H9 (cell line): ENCODE measurements around the gene LYPD5. TPM values are rescaled to one million over a fixed set of nuclear protein-coding genes. Genes with fewer than 3 reads are reported as not detected.

Source experiments
- DNase-seq: peaks from one replicate; pipeline ENCODE4 v3.0.0-alpha.2; 2017
- H2AFZ ChIP-seq: one replicate; pipeline ENCODE4 v1.6.1; 2013; ENCODE audit warnings: mild to moderate bottlenecking, low read length, control low read depth, moderate library complexity
- H2AK5ac ChIP-seq: 2 replicates; pipeline ENCODE4 v1.6.1; 2013; ENCODE audit warnings: low read length, control low read depth, mixed read lengths; ENCODE audit not compliant: insufficient read length
- H2BK120ac ChIP-seq: one replicate; pipeline ENCODE4 v1.6.1; 2013; ENCODE audit warnings: low read depth, mild to moderate bottlenecking, low read length, control low read depth, inconsistent platforms; ENCODE audit not compliant: poor library complexity, severe bottlenecking
- H2BK12ac ChIP-seq: 2 replicates; pipeline ENCODE4 v1.6.1; 2013; ENCODE audit warnings: low read length, control low read depth, mixed read lengths, low read depth; ENCODE audit not compliant: insufficient read length
- H2BK15ac ChIP-seq: 2 replicates; pipeline ENCODE4 v1.6.1; 2013; ENCODE audit warnings: low read depth, low read length, control low read depth
- H2BK20ac ChIP-seq: one replicate; pipeline ENCODE4 v1.6.1; 2013; ENCODE audit warnings: low read depth, mild to moderate bottlenecking, low read length, control low read depth, inconsistent platforms; ENCODE audit not compliant: poor library complexity, severe bottlenecking
- H2BK5ac ChIP-seq: 2 replicates; pipeline ENCODE4 v1.6.1; 2013; ENCODE audit warnings: low read length, control low read depth, mixed read lengths; ENCODE audit not compliant: insufficient read length
- H3K14ac ChIP-seq: 2 replicates; pipeline ENCODE4 v1.6.1; 2013; ENCODE audit warnings: low read length, control low read depth; ENCODE audit not compliant: insufficient read depth
- H3K18ac ChIP-seq: 2 replicates; pipeline ENCODE4 v1.6.1; 2013; ENCODE audit warnings: low read depth, mild to moderate bottlenecking, mixed read lengths, low read length, control low read depth; ENCODE audit not compliant: insufficient read length
- H3K23ac ChIP-seq: 2 replicates; pipeline ENCODE4 v1.6.1; 2013; ENCODE audit warnings: low read length, control low read depth, mixed read lengths, low read depth; ENCODE audit not compliant: insufficient read length
- H3K23me2 ChIP-seq: 2 replicates; pipeline ENCODE4 v1.6.1; 2013; ENCODE audit warnings: low read depth, mild to moderate bottlenecking, mixed read lengths, low read length, control low read depth; ENCODE audit not compliant: insufficient read length, poor library complexity, severe bottlenecking
- H3K27ac ChIP-seq: 2 replicates; pipeline ENCODE4 v1.5.1; 2013; ENCODE audit warnings: low read length, control low read depth, mixed read lengths, low read depth; ENCODE audit not compliant: insufficient read length
- H3K27me3 ChIP-seq: 2 replicates; pipeline ENCODE4 v1.6.1; 2013; ENCODE audit warnings: low read length, control low read depth, inconsistent platforms; ENCODE audit not compliant: insufficient read depth
- H3K4ac ChIP-seq: 2 replicates; pipeline ENCODE4 v1.6.1; 2013; ENCODE audit warnings: low read depth, mild to moderate bottlenecking, control low read depth, inconsistent platforms, low read length, moderate library complexity
- H3K4me1 ChIP-seq: 2 replicates; pipeline ENCODE4 v1.6.1; 2013; ENCODE audit warnings: low read length, control low read depth, inconsistent platforms; ENCODE audit not compliant: insufficient read depth
- H3K4me2 ChIP-seq: 2 replicates; pipeline ENCODE4 v1.6.1; 2013; ENCODE audit warnings: low read length, control low read depth, mixed read lengths; ENCODE audit not compliant: insufficient read length, insufficient read depth
- H3K56ac ChIP-seq: 2 replicates; pipeline ENCODE4 v1.6.1; 2013; ENCODE audit warnings: low read depth, mild to moderate bottlenecking, mixed read lengths, low read length, control low read depth; ENCODE audit not compliant: insufficient read length
- H3K79me1 ChIP-seq: 2 replicates; pipeline ENCODE4 v1.6.1; 2013; ENCODE audit warnings: low read depth, mild to moderate bottlenecking, moderate library complexity, low read length, control low read depth, inconsistent platforms; ENCODE audit not compliant: insufficient read depth, poor library complexity, severe bottlenecking
- H3K79me2 ChIP-seq: 2 replicates; pipeline ENCODE4 v1.6.1; 2013; ENCODE audit warnings: low read length, control low read depth, inconsistent platforms; ENCODE audit not compliant: insufficient read depth
- H3K9ac ChIP-seq: 2 replicates; pipeline ENCODE4 v1.6.1; 2013; ENCODE audit warnings: low read length, control low read depth, mixed read lengths; ENCODE audit not compliant: insufficient read length; ENCODE audit errors: extremely low read depth
- H3K9me3 ChIP-seq: one replicate; pipeline ENCODE4 v1.6.1; 2013; ENCODE audit warnings: low read depth, low read length, inconsistent platforms; ENCODE audit not compliant: control insufficient read depth
- H3T11ph ChIP-seq: one replicate; pipeline ENCODE4 v1.6.1; 2013; ENCODE audit warnings: mild to moderate bottlenecking, low read length, control low read depth, inconsistent platforms
- H4K20me1 ChIP-seq: one replicate; pipeline ENCODE4 v1.6.1; 2013; ENCODE audit not compliant: control insufficient read depth, insufficient read length, insufficient read depth
- H4K5ac ChIP-seq: 2 replicates; pipeline ENCODE4 v1.6.1; 2013; ENCODE audit warnings: low read depth, mild to moderate bottlenecking, mixed read lengths, low read length, control low read depth; ENCODE audit not compliant: insufficient read length
- H4K8ac ChIP-seq: replicated peaks from 2 replicates; pipeline ENCODE4 v1.6.1; 2013; ENCODE audit warnings: low read length, control low read depth, mixed read lengths, low read depth; ENCODE audit not compliant: insufficient read length
- H4K91ac ChIP-seq: 2 replicates; pipeline ENCODE4 v1.6.1; 2013; ENCODE audit warnings: low read depth, mild to moderate bottlenecking, moderate library complexity, mixed read lengths, low read length, control low read depth; ENCODE audit not compliant: insufficient read length
- H3K27ac Mint-ChIP-seq, 3 experiments: 2 replicates in 2 of 3; 3 replicates in 1 of 3; pipeline ENCODE4 v1.8.0; 2020 to 2021; ENCODE audit warnings: mixed read lengths in 3 of 3, mild to moderate bottlenecking in 1 of 3, moderate library complexity in 1 of 3
- H3K27me3 Mint-ChIP-seq: 2 replicates; pipeline ENCODE4 v1.8.0; 2021; ENCODE audit warnings: low read depth, mild to moderate bottlenecking, moderate library complexity, mixed read lengths
- H3K36me3 Mint-ChIP-seq, 3 experiments: 2 replicates in 2 of 3; 3 replicates in 1 of 3; pipeline ENCODE4 v1.8.0; 2020 to 2021; ENCODE audit warnings: low read depth in 3 of 3, mixed read lengths in 3 of 3; ENCODE audit not compliant: insufficient read depth in 1 of 3
- H3K4me1 Mint-ChIP-seq, 2 experiments: 2 replicates each; pipeline ENCODE4 v1.8.0; 2020; ENCODE audit warnings: mixed read lengths in 2 of 2
- H3K4me3 Mint-ChIP-seq, 2 experiments: 2 replicates in 1 of 2; 3 replicates in 1 of 2; pipeline ENCODE4 v1.8.0; 2020 to 2021; ENCODE audit warnings: mild to moderate bottlenecking in 2 of 2, mixed read lengths in 2 of 2, moderate library complexity in 1 of 2
- H3K9me3 Mint-ChIP-seq, 2 experiments: 2 replicates in 1 of 2; 3 replicates in 1 of 2; pipeline ENCODE4 v1.8.0; 2020; ENCODE audit warnings: mild to moderate bottlenecking in 2 of 2, mixed read lengths in 2 of 2, moderate library complexity in 1 of 2
- CTCF ChIP-seq: fragments of 200-600 bp; sonication (generic); conservative IDR thresholded peaks from 3 replicates; pipeline ENCODE4 v1.8.0; 2021; ENCODE audit warnings: antibody characterized with exemption, mild to moderate bottlenecking
- WGBS: extraction: QIAGEN DNeasy Blood & Tissue Kit; methylation state at CpG from one replicate; pipeline ENCODE4 v1.1.7; 2013; ENCODE audit warnings: missing lambda C conversion rate, low lambda C conversion rate, mixed read lengths; ENCODE audit not compliant: insufficient read length; ENCODE audit errors: extremely low coverage; 5-methylcytosine and 5-hydroxymethylcytosine counted together
- total RNA-seq: library from RNA; stranded (reverse); gene quantifications from 2 replicates; pipeline ENCODE4 v1.2.1, GENCODE V29; 2021

Gene LYPD5
- total RNA-seq, 1 experiment from 2014 or later: 0.50 TPM

GRCh38 chr19:43784981-43785808 is 17.1 kb downstream of the LYPD5 start:
- Histone ChIP-seq H2BK15ac (no peak overlapping the region), H3K4me1 (no peaks in the 10 kb centered on the region), H3K27ac (no peak overlapping the region), H2BK12ac (no peak overlapping the region), H3K4me2 (no peak overlapping the region), H2AK5ac (no peak overlapping the region), H3K14ac (no peak overlapping the region), H4K5ac (no peak overlapping the region), H3K18ac (no peak overlapping the region), H3K79me1 (no peaks in the 10 kb centered on the region), H3K79me2 (no peaks in the 10 kb centered on the region), H3K23ac (no peak overlapping the region), H2BK120ac (no peak overlapping the region), H3T11ph (no peak overlapping the region), H2AFZ (no peak overlapping the region), H3K27me3 (no peaks in the 10 kb centered on the region), H4K20me1 (no peaks in the 10 kb centered on the region), H3K23me2 (no peaks in the 10 kb centered on the region), H4K8ac (no peak overlapping the region), H2BK20ac (no peak overlapping the region), H3K9ac (no peak overlapping the region), H3K56ac (no peak overlapping the region), H3K4ac (no peak overlapping the region), H4K91ac (no peak overlapping the region), H3K9me3 (no peaks in the 10 kb centered on the region), H2BK5ac (no peak overlapping the region)
- no CpG with 5 or more reads among the region's 10 CpGs for WGBS
- no peaks in the 10 kb centered on the region; a peak in 1 of 7 replicates for H3K36me3 Mint-ChIP-seq
- H3K4me1 Mint-ChIP-seq: peaks cover 5 to 7% of the 10 kb centered on the region in 2 experiments
- peak; percentile 73 for DNase-seq
- H3K27ac Mint-ChIP-seq: no peak overlapping the region; a peak in 1 of 7 replicates
- H3K9me3 Mint-ChIP-seq: no peaks in the 10 kb centered on the region; a peak in 1 of 5 replicates
- peak; percentile 97 for TF ChIP-seq CTCF
- H3K27me3 Mint-ChIP-seq: peaks cover 12% of the 10 kb centered on the region; the same call in 1 of the 2 replicates
- peak overlapping the region in 1 of 2 experiments; percentile 45; a peak in 2 of 5 replicates for H3K4me3 Mint-ChIP-seq
